Mesendoderm (in vitro differentiated cells): ENCODE results near the gene STRN.

Experiments
- DNase-seq: peaks from one replicate; pipeline ENCODE4 v3.0.0; 2013
- H2AK5ac ChIP-seq: 2 replicates; pipeline ENCODE4 v1.6.1; 2013; ENCODE audit warnings: low read length, inconsistent platforms
- H2BK120ac ChIP-seq: 2 replicates; pipeline ENCODE4 v1.6.1; 2013; ENCODE audit warnings: low read depth, mild to moderate bottlenecking, low read length, moderate library complexity, mixed read lengths
- H2BK15ac ChIP-seq: replicated peaks from 2 replicates; pipeline ENCODE4 v1.6.1; 2013; ENCODE audit warnings: low read depth, mild to moderate bottlenecking, moderate library complexity
- H2BK5ac ChIP-seq: 2 replicates; pipeline ENCODE4 v1.6.1; 2013; ENCODE audit warnings: low read length, inconsistent platforms
- H3K18ac ChIP-seq: 2 replicates; pipeline ENCODE4 v1.6.1; 2013; ENCODE audit warnings: mild to moderate bottlenecking, low read length, mixed read lengths
- H3K23ac ChIP-seq: one replicate; pipeline ENCODE4 v1.6.1; 2013; ENCODE audit warnings: low read length
- H3K27ac ChIP-seq: 2 replicates; pipeline ENCODE4 v1.5.1; 2013; ENCODE audit warnings: low read depth, mild to moderate bottlenecking, inconsistent platforms, low read length, moderate library complexity
- H3K27me3 ChIP-seq: 2 replicates; pipeline ENCODE4 v1.6.1; 2013; ENCODE audit warnings: low read length, control low read depth, mild to moderate bottlenecking, inconsistent platforms; ENCODE audit not compliant: insufficient read depth, poor library complexity
- H3K36me3 ChIP-seq: 2 replicates; pipeline ENCODE4 v1.6.1; 2013; ENCODE audit warnings: low read length, inconsistent platforms; ENCODE audit not compliant: control insufficient read depth, insufficient read depth
- H3K4ac ChIP-seq: one replicate; pipeline ENCODE4 v1.6.1; 2013; ENCODE audit warnings: low read depth, mild to moderate bottlenecking, low read length, moderate library complexity
- H3K4me1 ChIP-seq: 2 replicates; pipeline ENCODE4 v1.6.1; 2013; ENCODE audit warnings: low read depth, low read length, inconsistent platforms; ENCODE audit not compliant: control insufficient read depth
- H3K4me2 ChIP-seq: 2 replicates; pipeline ENCODE4 v1.6.1; 2013; ENCODE audit warnings: low read length
- H3K4me3 ChIP-seq: 2 replicates; pipeline ENCODE4 v1.5.1; 2013; ENCODE audit warnings: mild to moderate bottlenecking, low read length
- H3K56ac ChIP-seq: one replicate; pipeline ENCODE4 v1.6.1; 2013; ENCODE audit warnings: low read length
- H3K79me1 ChIP-seq: 2 replicates; pipeline ENCODE4 v1.6.1; 2013; ENCODE audit warnings: low read length, inconsistent platforms
- H3K79me2 ChIP-seq: 2 replicates; pipeline ENCODE4 v1.6.1; 2013; ENCODE audit warnings: mild to moderate bottlenecking, low read length; ENCODE audit not compliant: control insufficient read depth, insufficient read depth
- H3K9ac ChIP-seq: 2 replicates; pipeline ENCODE4 v1.6.1; 2013; ENCODE audit warnings: low read length, inconsistent platforms
- H4K5ac ChIP-seq: one replicate; pipeline ENCODE4 v1.6.1; 2013; ENCODE audit warnings: low read length
- H4K8ac ChIP-seq: one replicate; pipeline ENCODE4 v1.6.1; 2013; ENCODE audit warnings: low read depth, mild to moderate bottlenecking, control low read depth, low read length, moderate library complexity
- WGBS: extraction: QIAGEN DNeasy Blood & Tissue Kit; methylation state at CpG from one replicate; pipeline ENCODE4 v1.1.7; 2013; ENCODE audit warnings: low lambda C conversion rate, missing lambda C conversion rate; ENCODE audit not compliant: insufficient coverage; ENCODE audit errors: extremely low coverage; 5-methylcytosine and 5-hydroxymethylcytosine counted together

The STRN gene

DNA sequence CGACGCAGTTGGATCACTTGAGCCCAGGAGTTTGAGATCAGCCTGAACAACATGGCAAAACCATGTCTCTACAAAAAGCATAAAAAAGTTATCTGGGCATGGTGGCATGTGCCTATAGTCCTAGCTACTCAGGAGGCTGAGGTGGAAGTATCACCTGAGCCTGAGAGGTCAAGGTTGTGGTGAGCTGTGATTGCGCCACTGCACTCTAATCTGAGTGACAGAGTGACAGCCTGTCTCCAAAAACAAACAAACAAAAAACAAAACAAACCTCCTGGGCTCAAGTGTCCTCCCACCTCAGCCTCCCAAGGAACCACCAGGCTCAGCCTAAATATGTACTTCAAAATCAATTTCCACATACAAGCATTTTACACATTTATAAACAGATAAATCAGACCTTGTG lies 83.8 kb downstream of the STRN start:
- H3K18ac ChIP-seq, result no peak overlapping the region
- H3K79me1 ChIP-seq, result no peaks in the 10 kb centered on the region
- no peak overlapping the region for H3K9ac ChIP-seq
- no peaks in the 10 kb centered on the region for H3K4me1 ChIP-seq
- no peak overlapping the region for H3K4ac ChIP-seq
- H4K5ac ChIP-seq, result no peak overlapping the region
- H3K36me3 ChIP-seq, result no peaks in the 10 kb centered on the region
- no CpG with 5 or more reads among the region's 3 CpGs for WGBS
- H2BK120ac ChIP-seq, result no peak overlapping the region
- H3K79me2 ChIP-seq, result no peaks in the 10 kb centered on the region
- H2BK15ac ChIP-seq, result no peak overlapping the region
- no peaks in the 10 kb centered on the region for H3K27me3 ChIP-seq
- H2AK5ac ChIP-seq, result no peak overlapping the region
- no peak overlapping the region for H3K23ac ChIP-seq
- no peak overlapping the region for H3K27ac ChIP-seq
- H2BK5ac ChIP-seq, result no peak overlapping the region
- H3K4me2 ChIP-seq, result no peak overlapping the region
- no peak overlapping the region for H3K56ac ChIP-seq
- DNase-seq, result no peak
- no peak overlapping the region for H3K4me3 ChIP-seq
- no peak overlapping the region for H4K8ac ChIP-seq

GRCh38 chr2:36881816-36882215 lies 84.5 kb downstream of the STRN start:
- no peak for DNase-seq
- no peak overlapping the region for H3K27ac ChIP-seq
- H3K79me2 ChIP-seq, result no peaks in the 10 kb centered on the region
- H3K79me1 ChIP-seq, result no peaks in the 10 kb centered on the region
- H2BK120ac ChIP-seq, result no peak overlapping the region
- no peak overlapping the region for H3K9ac ChIP-seq
- no peak overlapping the region for H3K56ac ChIP-seq
- H3K4me1 ChIP-seq, result no peaks in the 10 kb centered on the region
- no peaks in the 10 kb centered on the region for H3K36me3 ChIP-seq
- no peak overlapping the region for H2BK15ac ChIP-seq
- H3K4me3 ChIP-seq, result no peak overlapping the region
- no peak overlapping the region for H2AK5ac ChIP-seq
- no peak overlapping the region for H3K4me2 ChIP-seq
- H4K5ac ChIP-seq, result no peak overlapping the region
- H3K18ac ChIP-seq, result no peak overlapping the region
- H4K8ac ChIP-seq, result no peak overlapping the region
- H3K4ac ChIP-seq, result no peak overlapping the region
- H2BK5ac ChIP-seq, result no peak overlapping the region
- H3K27me3 ChIP-seq, result no peaks in the 10 kb centered on the region
- H3K23ac ChIP-seq, result no peak overlapping the region
- no CpG with 5 or more reads among the region's 1 CpG for WGBS

DNA sequence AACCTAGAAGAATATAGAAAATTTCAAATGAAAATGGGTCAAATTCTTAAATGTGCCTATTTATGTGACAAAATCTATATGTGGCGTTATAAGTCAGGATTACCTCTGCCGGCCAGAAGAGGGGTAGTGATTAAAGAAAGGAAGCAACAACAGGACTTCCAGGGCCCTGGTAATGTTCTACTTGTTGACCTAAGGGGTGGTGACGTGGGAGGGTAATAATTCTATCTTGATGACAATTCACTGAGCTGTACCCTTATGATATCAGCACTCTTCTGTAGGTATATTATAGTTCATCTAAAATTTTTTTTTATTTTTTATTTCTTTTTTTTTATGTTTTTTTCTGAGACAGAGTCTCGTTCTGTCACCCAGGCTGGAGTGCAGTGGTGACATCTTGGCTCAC lies 87.9 kb downstream of the STRN start:
- Histone ChIP-seq H3K23ac (no peak overlapping the region), H4K5ac (no peak overlapping the region), H3K56ac (no peak overlapping the region), H3K27me3 (no peaks in the 10 kb centered on the region), H2BK120ac (no peak overlapping the region), H2BK5ac (no peak overlapping the region), H3K18ac (no peak overlapping the region), H3K79me1 (no peaks in the 10 kb centered on the region), H3K9ac (no peak overlapping the region), H3K79me2 (no peaks in the 10 kb centered on the region), H3K4me2 (no peak overlapping the region), H4K8ac (no peak overlapping the region), H3K4me3 (no peak overlapping the region), H3K4me1 (no peaks in the 10 kb centered on the region), H3K27ac (no peak overlapping the region), H2BK15ac (no peak overlapping the region), H3K36me3 (no peaks in the 10 kb centered on the region), H3K4ac (no peak overlapping the region), H2AK5ac (no peak overlapping the region)
- DNase-seq, result no peak
- WGBS, result no CpG with 5 or more reads among the region's 4 CpGs

- no peak overlapping the region for H3K23ac ChIP-seq
- H2AK5ac ChIP-seq, result no peak overlapping the region
- DNase-seq, result no peak
- WGBS, result no CpG with 5 or more reads among the region's 1 CpG
- H3K4me1 ChIP-seq, result no peaks in the 10 kb centered on the region
- no peak overlapping the region for H4K8ac ChIP-seq
- no peaks in the 10 kb centered on the region for H3K79me1 ChIP-seq
- no peak overlapping the region for H2BK15ac ChIP-seq
- no peak overlapping the region for H4K5ac ChIP-seq
- H3K79me2 ChIP-seq, result no peaks in the 10 kb centered on the region
- no peak overlapping the region for H3K18ac ChIP-seq
- H3K27ac ChIP-seq, result no peak overlapping the region
- H2BK5ac ChIP-seq, result no peak overlapping the region
- no peak overlapping the region for H3K4me3 ChIP-seq
- no peak overlapping the region for H3K56ac ChIP-seq
- no peak overlapping the region for H3K9ac ChIP-seq
- H3K27me3 ChIP-seq, result no peaks in the 10 kb centered on the region
- no peaks in the 10 kb centered on the region for H3K36me3 ChIP-seq
- no peak overlapping the region for H3K4ac ChIP-seq
- no peak overlapping the region for H3K4me2 ChIP-seq
- H2BK120ac ChIP-seq, result no peak overlapping the region
Measured at GRCh38 chr2:36871068-36871707, 95.1 kb downstream of the STRN start.

DNA sequence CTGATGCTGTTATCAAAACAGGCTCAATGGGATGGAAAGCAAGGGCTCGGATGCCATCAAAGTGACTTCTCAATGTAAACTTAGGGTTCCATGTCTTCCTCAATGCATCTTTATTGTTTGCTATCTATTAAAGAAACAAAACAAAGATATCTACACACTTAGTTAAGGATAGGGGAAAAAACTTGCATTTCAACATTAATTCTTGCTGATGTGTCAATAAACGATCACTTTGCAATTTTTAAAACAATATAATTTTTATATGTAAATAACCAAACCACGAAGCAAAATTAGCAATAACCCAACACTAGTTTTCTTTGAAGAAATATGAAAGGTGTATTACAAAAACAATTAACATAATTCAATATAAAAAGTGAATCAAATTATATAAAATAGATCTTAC lies 96.7 kb downstream of the STRN start:
- Histone ChIP-seq H2BK15ac (no peak overlapping the region), H3K4me2 (no peak overlapping the region), H2AK5ac (no peak overlapping the region), H3K4me3 (no peak overlapping the region), H3K23ac (no peak overlapping the region), H3K27ac (no peak overlapping the region), H3K27me3 (no peaks in the 10 kb centered on the region), H3K79me1 (no peaks in the 10 kb centered on the region), H3K79me2 (no peaks in the 10 kb centered on the region), H3K4me1 (no peaks in the 10 kb centered on the region), H3K56ac (no peak overlapping the region), H4K8ac (no peak overlapping the region), H3K36me3 (no peaks in the 10 kb centered on the region), H3K18ac (no peak overlapping the region), H3K4ac (no peak overlapping the region), H2BK120ac (no peak overlapping the region), H3K9ac (no peak overlapping the region), H4K5ac (no peak overlapping the region), H2BK5ac (no peak overlapping the region)
- no peak for DNase-seq
- no CpG with 5 or more reads among the region's 3 CpGs for WGBS

DNA sequence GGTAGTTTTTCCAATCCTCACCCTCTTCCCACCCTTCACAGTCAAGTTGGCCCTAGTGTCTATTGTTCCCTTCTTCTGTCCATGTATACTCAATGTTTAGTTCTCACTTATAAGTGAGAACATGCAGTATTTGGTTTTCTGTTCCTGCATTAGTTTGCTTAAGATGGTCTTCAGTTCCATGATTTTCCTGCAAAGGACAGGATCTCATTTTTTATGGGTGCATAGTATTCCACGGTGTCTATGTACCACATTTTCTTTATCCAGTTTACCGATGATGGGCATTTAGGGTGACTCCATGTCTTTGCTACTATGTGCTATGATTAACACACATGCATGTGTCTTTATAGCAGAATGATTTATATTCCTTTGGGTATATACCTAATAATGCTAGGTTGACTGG lies 104.4 kb downstream of the STRN start:
- DNase-seq, result no peak
- WGBS, result no CpG with 5 or more reads among the region's 2 CpGs
- H3K23ac ChIP-seq, result no peak overlapping the region
- H3K36me3 ChIP-seq, result no peaks in the 10 kb centered on the region
- no peaks in the 10 kb centered on the region for H3K27me3 ChIP-seq
- no peak overlapping the region for H3K27ac ChIP-seq
- H3K18ac ChIP-seq, result no peak overlapping the region
- no peak overlapping the region for H2BK120ac ChIP-seq
- H3K9ac ChIP-seq, result no peak overlapping the region
- H3K4me3 ChIP-seq, result no peak overlapping the region
- no peak overlapping the region for H3K4me2 ChIP-seq
- H4K8ac ChIP-seq, result no peak overlapping the region
- no peak overlapping the region for H2BK5ac ChIP-seq
- H3K4ac ChIP-seq, result no peak overlapping the region
- no peaks in the 10 kb centered on the region for H3K79me2 ChIP-seq
- no peak overlapping the region for H2AK5ac ChIP-seq
- no peaks in the 10 kb centered on the region for H3K79me1 ChIP-seq
- H2BK15ac ChIP-seq, result no peak overlapping the region
- no peaks in the 10 kb centered on the region for H3K4me1 ChIP-seq
- no peak overlapping the region for H4K5ac ChIP-seq
- H3K56ac ChIP-seq, result no peak overlapping the region
